ENCODE data around the gene COLGALT1.

Gene COLGALT1

DNA sequence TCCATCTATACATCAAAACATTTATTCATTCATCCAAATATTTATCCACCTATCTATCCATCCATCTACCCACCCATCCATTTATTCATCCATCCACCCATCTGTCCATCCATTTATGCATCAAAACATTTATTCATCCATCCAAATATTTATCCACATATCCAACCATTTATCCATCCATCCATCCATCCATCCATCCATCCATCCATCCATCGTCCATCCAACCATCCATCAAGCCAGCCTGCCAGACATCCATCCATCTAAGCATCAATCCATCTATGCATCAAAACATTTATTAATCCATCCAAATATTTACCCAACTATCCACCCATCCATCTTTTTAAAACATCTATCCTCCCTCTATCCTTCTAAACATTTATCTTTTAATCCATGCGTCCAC lies 70.5 kb downstream of the COLGALT1 start:
- no peak for DNase-seq

DNA sequence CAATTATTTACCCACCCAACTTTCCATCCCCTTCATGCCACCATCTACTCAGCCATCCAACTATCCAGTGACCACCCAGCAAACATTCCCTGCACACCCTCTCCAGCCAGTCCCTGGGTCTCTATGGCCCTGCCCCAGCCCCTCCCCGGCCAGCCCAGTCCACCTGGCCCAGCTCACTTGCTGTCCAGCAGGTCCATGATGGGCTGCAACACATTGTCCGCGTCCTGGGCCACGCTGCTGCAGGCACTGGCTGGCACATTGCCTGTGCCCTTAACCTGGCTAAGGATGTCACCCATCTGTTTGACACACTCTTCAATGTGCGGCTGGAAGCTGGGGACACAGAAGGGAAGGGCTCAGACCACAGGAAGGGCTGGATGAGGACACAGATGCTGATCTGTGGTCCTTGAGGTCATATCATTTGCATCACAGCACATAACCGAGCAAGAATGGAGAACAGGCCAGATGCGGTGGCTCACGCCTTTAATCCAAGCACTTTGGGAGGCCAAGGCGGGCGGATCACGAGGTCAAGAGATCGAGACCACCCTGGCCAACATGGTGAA lies 71.1 kb downstream of the COLGALT1 start:
- DNase-seq = no peak

DNA sequence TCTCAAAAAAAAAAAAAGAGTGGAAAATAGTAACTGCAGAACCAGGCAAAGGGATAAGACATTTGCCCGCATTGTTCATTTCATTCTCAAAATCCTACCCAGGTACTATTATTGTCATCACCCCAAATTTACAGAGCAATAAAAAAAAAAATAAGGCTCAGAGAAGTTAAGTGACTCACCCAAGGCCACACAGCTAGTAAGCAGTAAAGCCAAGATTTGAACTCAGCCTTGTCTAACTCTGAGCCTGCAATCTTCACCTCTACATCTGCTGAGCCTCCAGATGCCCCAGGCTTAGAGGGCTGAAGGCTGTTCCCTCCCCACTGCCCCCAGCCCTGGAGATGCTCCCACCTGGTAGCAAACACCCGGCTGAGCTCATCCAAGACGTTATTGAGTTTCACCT lies 71.7 kb downstream of the COLGALT1 start:
- DNase-seq = no peak

DNA sequence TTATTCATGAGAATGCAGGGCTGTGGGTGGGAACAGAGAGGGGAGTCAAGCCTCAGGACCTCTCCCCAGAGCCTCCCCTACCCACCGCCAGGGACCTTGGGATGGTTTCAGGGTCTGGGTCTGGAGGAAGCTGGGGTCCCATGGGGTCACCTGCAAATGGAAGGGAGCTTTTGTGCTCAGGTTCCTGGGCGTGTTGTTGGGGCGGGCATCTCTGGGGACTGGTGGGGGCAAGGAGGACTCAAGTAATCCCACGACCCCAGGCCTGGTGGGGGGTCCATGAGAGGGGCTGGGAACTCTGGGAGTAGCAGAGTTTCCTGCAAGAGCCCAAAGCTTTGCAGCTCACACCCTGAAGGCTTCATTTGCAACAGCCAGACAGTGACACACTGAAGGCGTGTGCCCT lies 72.5 kb downstream of the COLGALT1 start:
- DNase-seq = no peak

DNA sequence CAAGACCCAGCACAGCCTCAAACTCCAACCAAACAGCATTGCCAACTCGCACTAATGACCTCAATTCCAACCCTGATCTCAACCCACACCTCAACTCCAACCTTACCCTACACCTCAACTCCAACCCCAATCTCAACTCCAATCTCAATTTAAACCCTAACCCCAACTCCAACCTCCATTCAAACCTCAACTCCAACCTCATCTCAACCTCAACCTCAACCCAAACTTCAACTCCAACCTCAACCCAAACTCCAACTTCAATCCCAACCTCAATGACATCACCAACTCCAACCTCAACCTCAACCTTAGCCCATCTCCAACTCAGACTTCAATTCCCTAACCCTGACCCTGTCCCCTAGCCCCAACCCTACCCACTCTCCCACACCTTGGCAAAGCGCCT lies 74.3 kb downstream of the COLGALT1 start:
- no peak for DNase-seq

DNA sequence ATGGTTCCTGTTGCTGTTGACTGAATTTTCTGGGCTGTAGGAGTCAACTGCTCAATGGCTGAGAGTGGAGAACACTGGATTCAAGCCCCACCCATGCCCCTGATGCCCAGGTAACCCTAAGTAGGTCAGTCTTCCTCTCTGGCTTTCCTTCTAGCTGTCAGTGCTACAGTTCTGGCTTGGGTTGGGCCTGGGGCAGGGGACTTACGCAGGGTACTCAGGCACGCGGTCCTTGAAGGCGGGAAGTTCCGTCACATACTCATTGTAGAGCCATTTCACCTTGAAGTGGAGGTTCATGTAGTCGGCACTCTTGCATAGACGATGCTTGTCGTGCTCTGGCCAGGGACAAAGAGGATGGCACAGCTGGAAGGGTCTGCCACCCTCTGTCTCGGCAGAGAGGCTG lies 77.1 kb downstream of the COLGALT1 start:
- no peak for DNase-seq

Data from DMS153 (cell line).